SK-N-MC (cell line): ENCODE results near the gene GMDS.

ENCODE experiments used
- EZH2 ChIP-seq: fragments of 200-600 bp; sonication (generic); IDR thresholded peaks from one replicate; pipeline ENCODE4 v1.6.1; 2017; ENCODE audit warnings: antibody characterized with exemption
- FOXP2 ChIP-seq: optimal IDR thresholded peaks from 2 replicates; pipeline ENCODE3; 2011; ENCODE audit warnings: mild to moderate bottlenecking, moderate library complexity; ENCODE audit not compliant: insufficient read depth; ENCODE audit errors: extremely low read length, control extremely low read depth

- no peak for TF ChIP-seq EZH2
- no peak for TF ChIP-seq FOXP2
Observed at GRCh38 chr6:1809291-1809988, 436.0 kb downstream of the GMDS start.
